C4-2B (cell line): ENCODE data around the gene PCP4.

Experiments used
- CTCF ChIP-seq: fragments of 450-650 bp; conservative IDR thresholded peaks from 2 replicates; pipeline ENCODE4 v1.5.1; 2017; ENCODE audit warnings: mild to moderate bottlenecking
- ZFX ChIP-seq: fragments of 450-650 bp; IDR thresholded peaks from 2 replicates; pipeline ENCODE4 v1.6.1; 2017

GRCh38 chr21:39837861-39838359 is 29.3 kb upstream of the PCP4 start:
- TF ChIP-seq CTCF: no peak
- no peak for TF ChIP-seq ZFX
